HepG2 (cell line): ENCODE measurements around the gene KCTD18. TPM values are rescaled to one million over a fixed set of nuclear protein-coding genes. Genes with fewer than 3 reads are reported as not detected.

Source experiments
- CBX5 ChIP-seq: sonication (generic); formaldehyde crosslinking; IDR thresholded peaks from 2 replicates; pipeline ENCODE4 v1.4.0; 2020; ENCODE audit warnings: missing genetic modification reagents, borderline replicate concordance
- GTF3A ChIP-seq: sonication (generic); formaldehyde crosslinking; conservative IDR thresholded peaks from 2 replicates; pipeline ENCODE4 v1.4.0; 2020; ENCODE audit warnings: mild to moderate bottlenecking, missing genetic modification reagents
- HMGXB3 ChIP-seq: sonication (generic); formaldehyde crosslinking; IDR thresholded peaks from 2 replicates; pipeline ENCODE4 v1.4.0; 2020; ENCODE audit warnings: missing genetic modification reagents, borderline replicate concordance
- KAT7 ChIP-seq: IDR thresholded peaks from 2 replicates; pipeline ENCODE4 v1.6.1; 2018; ENCODE audit warnings: borderline replicate concordance, missing compliant biosample characterization
- REXO4 ChIP-seq: sonication (generic); formaldehyde crosslinking; IDR thresholded peaks from 2 replicates; pipeline ENCODE4 v1.8.0; 2022; ENCODE audit warnings: missing genetic modification reagents, mild to moderate bottlenecking, borderline replicate concordance
- SALL1 ChIP-seq: sonication (generic); formaldehyde crosslinking; IDR thresholded peaks from 2 replicates; pipeline ENCODE4 v1.8.0; 2022; ENCODE audit warnings: mild to moderate bottlenecking, missing genetic modification reagents
- SATB2 ChIP-seq: sonication (generic); formaldehyde crosslinking; IDR thresholded peaks from 2 replicates; pipeline ENCODE4 v1.5.0; 2020; ENCODE audit warnings: missing genetic modification reagents
- SMARCC2 ChIP-seq: fragments of 450-650 bp; IDR thresholded peaks from 2 replicates; pipeline ENCODE4 v1.6.1; 2017; ENCODE audit warnings: antibody characterized with exemption, mild to moderate bottlenecking
- ZBTB44 ChIP-seq: sonication (generic); formaldehyde crosslinking; IDR thresholded peaks from 2 replicates; pipeline ENCODE4 v1.4.0; 2020; ENCODE audit warnings: missing genetic modification reagents
- ZFP37 ChIP-seq: sonication (generic); formaldehyde crosslinking; IDR thresholded peaks from 2 replicates; pipeline ENCODE4 v1.4.0; 2020; ENCODE audit warnings: missing genetic modification reagents, borderline replicate concordance
- ZFX ChIP-seq: sonication (generic); formaldehyde crosslinking; IDR thresholded peaks from 2 replicates; pipeline ENCODE4 v1.4.0; 2020; ENCODE audit warnings: mild to moderate bottlenecking, low read depth, missing genetic modification reagents, moderate library complexity
- ZIK1 ChIP-seq: sonication (generic); formaldehyde crosslinking; IDR thresholded peaks from 2 replicates; pipeline ENCODE4 v1.5.0; 2020; ENCODE audit warnings: mild to moderate bottlenecking, low read depth, missing genetic modification reagents, borderline replicate concordance
- ZNF33A ChIP-seq: sonication (generic); formaldehyde crosslinking; IDR thresholded peaks from 2 replicates; pipeline ENCODE4 v1.5.1; 2020; ENCODE audit warnings: missing genetic modification reagents, mild to moderate bottlenecking, moderate library complexity, borderline replicate concordance
- ZSCAN30 ChIP-seq: sonication (generic); formaldehyde crosslinking; IDR thresholded peaks from 2 replicates; pipeline ENCODE4 v1.5.0; 2020; ENCODE audit warnings: mild to moderate bottlenecking, missing genetic modification reagents
- ZSCAN9 ChIP-seq: IDR thresholded peaks from 2 replicates; pipeline ENCODE4 v1.6.1; 2016; ENCODE audit warnings: borderline replicate concordance
- polyA plus RNA-seq, 8 experiments: library from polyadenylated mRNA; depleted of rRNA in 3 of 8; stranded (reverse) in 7 of 8; unstranded in 1 of 8; fragments of >200 nt; fragmentation: Illumina TruSeq in 4 of 8; extraction: Trizol in 4 of 8; gene quantifications; 2 replicates each; pipeline versions ENCODE4 v1.2.1 to v1.2.3, GENCODE V29; 2011 to 2016; ENCODE audit warnings: low read depth in 4 of 8, missing spikeins in 1 of 8, mixed read lengths in 1 of 8; ENCODE audit not compliant: insufficient read depth in 1 of 8
- total RNA-seq, 5 experiments: library from RNA; depleted of rRNA; stranded (reverse); fragments of >200 nt; fragmentation: Illumina TruSeq; extraction: Trizol; gene quantifications; 2 replicates each; pipeline ENCODE4 v1.2.3, GENCODE V29; 2016; ENCODE audit warnings: low read depth in 1 of 5
- TF ChIP-seq, protein P1 (sequence below): sonication (generic); formaldehyde crosslinking; IDR thresholded peaks from 2 replicates; pipeline ENCODE4 v1.9.0; 2021; ENCODE audit warnings: mild to moderate bottlenecking, missing genetic modification reagents

The KCTD18 gene
- total and polyA plus RNA-seq, 2 of the 13 experiments (the other 11 are each of a cell fraction or from before 2014, with no cell fraction given): 2.2 to 7.1 TPM

DNA sequence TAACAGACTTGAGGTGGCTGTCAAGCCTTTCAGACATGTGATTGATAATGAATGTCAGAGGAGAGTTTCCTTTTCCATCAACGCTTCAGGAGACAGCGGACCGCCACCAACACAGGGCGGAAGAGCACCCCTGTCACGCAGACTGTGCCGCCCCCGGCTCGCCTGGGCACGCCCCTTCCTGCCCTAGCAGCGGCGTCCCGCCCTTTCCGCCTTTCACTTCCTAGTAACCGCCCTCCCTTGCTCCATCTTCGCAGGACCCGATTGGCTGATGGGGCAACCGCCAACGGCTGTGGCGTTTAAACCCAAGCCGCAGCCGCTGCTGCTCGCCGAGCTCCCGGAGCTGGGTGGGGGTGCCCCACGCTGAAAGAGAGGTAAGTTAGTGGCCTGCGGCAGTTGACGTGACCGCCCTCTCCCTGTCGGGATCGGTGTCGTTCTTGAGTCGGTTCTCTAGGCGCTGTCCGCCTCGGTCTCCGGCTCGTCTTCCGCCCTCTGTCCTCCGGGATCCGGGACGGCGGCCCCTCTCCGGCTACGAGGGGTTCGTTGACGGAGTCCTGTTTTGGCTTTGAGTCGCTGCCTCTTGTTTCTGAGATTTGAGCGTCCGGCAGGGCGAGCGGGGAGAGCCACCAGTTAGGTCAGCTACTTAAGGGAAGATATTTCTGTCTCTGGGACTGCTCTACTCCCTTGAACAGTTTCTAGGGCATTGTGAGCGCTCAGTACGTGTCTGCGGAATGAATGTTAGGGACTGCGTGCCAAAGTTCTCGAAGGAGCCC lies 16.2 kb upstream of the KCTD18 start, which contains the start of gene SGO2 (continued):
- TF ChIP-seq, protein P1, sequence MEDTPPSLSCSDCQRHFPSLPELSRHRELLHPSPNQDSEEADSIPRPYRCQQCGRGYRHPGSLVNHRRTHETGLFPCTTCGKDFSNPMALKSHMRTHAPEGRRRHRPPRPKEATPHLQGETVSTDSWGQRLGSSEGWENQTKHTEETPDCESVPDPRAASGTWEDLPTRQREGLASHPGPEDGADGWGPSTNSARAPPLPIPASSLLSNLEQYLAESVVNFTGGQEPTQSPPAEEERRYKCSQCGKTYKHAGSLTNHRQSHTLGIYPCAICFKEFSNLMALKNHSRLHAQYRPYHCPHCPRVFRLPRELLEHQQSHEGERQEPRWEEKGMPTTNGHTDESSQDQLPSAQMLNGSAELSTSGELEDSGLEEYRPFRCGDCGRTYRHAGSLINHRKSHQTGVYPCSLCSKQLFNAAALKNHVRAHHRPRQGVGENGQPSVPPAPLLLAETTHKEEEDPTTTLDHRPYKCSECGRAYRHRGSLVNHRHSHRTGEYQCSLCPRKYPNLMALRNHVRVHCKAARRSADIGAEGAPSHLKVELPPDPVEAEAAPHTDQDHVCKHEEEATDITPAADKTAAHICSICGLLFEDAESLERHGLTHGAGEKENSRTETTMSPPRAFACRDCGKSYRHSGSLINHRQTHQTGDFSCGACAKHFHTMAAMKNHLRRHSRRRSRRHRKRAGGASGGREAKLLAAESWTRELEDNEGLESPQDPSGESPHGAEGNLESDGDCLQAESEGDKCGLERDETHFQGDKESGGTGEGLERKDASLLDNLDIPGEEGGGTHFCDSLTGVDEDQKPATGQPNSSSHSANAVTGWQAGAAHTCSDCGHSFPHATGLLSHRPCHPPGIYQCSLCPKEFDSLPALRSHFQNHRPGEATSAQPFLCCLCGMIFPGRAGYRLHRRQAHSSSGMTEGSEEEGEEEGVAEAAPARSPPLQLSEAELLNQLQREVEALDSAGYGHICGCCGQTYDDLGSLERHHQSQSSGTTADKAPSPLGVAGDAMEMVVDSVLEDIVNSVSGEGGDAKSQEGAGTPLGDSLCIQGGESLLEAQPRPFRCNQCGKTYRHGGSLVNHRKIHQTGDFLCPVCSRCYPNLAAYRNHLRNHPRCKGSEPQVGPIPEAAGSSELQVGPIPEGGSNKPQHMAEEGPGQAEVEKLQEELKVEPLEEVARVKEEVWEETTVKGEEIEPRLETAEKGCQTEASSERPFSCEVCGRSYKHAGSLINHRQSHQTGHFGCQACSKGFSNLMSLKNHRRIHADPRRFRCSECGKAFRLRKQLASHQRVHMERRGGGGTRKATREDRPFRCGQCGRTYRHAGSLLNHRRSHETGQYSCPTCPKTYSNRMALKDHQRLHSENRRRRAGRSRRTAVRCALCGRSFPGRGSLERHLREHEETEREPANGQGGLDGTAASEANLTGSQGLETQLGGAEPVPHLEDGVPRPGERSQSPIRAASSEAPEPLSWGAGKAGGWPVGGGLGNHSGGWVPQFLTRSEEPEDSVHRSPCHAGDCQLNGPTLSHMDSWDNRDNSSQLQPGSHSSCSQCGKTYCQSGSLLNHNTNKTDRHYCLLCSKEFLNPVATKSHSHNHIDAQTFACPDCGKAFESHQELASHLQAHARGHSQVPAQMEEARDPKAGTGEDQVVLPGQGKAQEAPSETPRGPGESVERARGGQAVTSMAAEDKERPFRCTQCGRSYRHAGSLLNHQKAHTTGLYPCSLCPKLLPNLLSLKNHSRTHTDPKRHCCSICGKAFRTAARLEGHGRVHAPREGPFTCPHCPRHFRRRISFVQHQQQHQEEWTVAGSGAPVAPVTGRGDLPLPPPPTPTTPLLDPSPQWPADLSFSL: no peak
- peak; percentile 73; the same call in 1 of the 2 replicates for TF ChIP-seq ZSCAN9 (CRISPR knock-in tag)
- no peak for TF ChIP-seq REXO4
- no peak for TF ChIP-seq SMARCC2
- TF ChIP-seq KAT7: peak; percentile 85; the same call in 1 of the 2 replicates
- peak; percentile 83; the same call in 1 of the 2 replicates for TF ChIP-seq ZIK1 (CRISPR knock-in tag)
- TF ChIP-seq SATB2 (CRISPR knock-in tag): no peak; the same call in 1 of the 2 replicates
- TF ChIP-seq ZFP37 (CRISPR knock-in tag): peak; percentile 87; the same call in 1 of the 2 replicates
- TF ChIP-seq ZFX (CRISPR knock-in tag): peak; percentile 71; the same call in 1 of the 2 replicates
- peak; percentile 87; the same call in 1 of the 2 replicates for TF ChIP-seq GTF3A (CRISPR knock-in tag)
- TF ChIP-seq ZSCAN30 (CRISPR knock-in tag): no peak
- TF ChIP-seq CBX5 (CRISPR knock-in tag): peak; percentile 87; the same call in 1 of the 2 replicates
- TF ChIP-seq ZNF33A (CRISPR knock-in tag): no peak
- peak; percentile 92 for TF ChIP-seq SALL1 (CRISPR knock-in tag)
- TF ChIP-seq HMGXB3 (CRISPR knock-in tag): peak; percentile 87; the same call in 1 of the 2 replicates
- no peak; the same call in none of the 2 replicates for TF ChIP-seq ZBTB44 (CRISPR knock-in tag)
